ENCODE data around the gene SGMS2.
A peak's percentile ranks its signal among the peaks of the same experiment; 100 is the strongest.
"Not testable (repeated sequence)": the region's sequence is repeated elsewhere in the genome, so short reads cannot be mapped to it uniquely, and the experiment has no call there.

The SGMS2 gene

DNA sequence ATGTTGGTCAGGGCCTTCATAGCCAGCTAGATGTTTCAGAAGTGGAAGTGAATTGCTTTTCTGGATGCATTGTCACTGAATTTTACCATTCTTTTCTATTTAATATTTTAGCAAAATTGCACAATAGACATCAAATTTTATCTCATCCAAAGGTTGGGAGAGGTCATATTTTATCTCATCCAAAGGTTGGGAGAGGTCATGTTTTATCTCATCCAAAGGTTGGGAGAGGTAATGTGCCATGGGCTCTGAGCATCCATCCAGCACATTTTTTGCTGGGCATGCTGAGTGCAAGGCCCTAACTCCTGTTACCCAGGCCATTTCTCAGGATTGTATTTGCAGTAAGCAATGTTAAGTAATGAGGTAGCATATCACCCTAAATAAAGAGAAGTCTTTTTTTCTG lies 91.9 kb downstream of the SGMS2 start:
- DNase-seq, result no peak

GRCh38 chr4:107917500-107917899 lies 92.8 kb downstream of the SGMS2 start:
- DNase-seq, result no peak

DNA sequence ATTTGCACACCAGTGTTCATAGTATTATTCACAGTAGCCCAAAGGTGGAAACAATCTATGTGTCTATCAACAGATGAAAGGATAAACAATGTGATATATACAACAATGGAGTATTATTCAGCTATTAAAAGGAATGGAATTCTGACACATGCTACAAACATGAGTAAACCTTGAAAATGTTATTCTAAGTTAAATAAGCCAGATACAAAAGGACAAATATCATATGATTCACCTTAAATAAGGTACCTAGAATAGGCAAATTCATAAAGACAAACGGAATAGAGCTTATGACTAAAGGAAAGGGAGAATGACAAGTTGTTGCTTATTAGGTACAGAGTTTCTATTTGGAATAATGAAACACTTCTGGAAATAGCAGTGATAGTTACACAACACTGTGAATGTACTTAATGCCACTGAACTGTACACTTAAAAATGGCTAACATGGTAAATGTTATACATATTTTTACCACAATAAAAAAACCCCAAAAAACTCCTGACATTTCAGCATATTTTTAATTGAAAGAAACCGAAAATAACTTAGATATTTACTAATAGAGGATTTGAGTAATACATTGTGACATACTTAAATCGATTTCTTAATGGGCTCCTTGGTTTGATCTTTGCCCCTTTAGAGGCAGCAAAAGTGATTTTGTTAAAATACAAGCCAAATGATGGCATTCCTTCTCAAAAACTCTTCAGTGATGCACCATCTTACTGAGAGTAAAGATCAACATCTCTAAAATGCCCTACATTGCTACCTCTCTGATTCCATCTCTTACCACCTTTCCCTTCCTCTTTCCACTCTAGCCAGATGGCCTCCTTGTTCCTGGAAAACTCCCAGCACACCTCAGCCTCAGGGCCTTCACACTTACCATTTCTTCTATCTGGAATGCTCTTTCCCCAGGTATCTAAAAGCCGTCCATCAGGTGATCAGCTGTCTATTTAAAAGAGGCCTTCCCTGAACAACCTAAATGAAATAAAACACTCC lies 98.0 kb downstream of the SGMS2 start:
- DNase-seq, result no peak

GRCh38 chr4:107925713-107926112 lies 101.0 kb downstream of the SGMS2 start:
- DNase-seq, result not testable (repeated sequence)

- not testable (repeated sequence) for DNase-seq
Observed at GRCh38 chr4:107926875-107927274, 102.1 kb downstream of the SGMS2 start.

DNA sequence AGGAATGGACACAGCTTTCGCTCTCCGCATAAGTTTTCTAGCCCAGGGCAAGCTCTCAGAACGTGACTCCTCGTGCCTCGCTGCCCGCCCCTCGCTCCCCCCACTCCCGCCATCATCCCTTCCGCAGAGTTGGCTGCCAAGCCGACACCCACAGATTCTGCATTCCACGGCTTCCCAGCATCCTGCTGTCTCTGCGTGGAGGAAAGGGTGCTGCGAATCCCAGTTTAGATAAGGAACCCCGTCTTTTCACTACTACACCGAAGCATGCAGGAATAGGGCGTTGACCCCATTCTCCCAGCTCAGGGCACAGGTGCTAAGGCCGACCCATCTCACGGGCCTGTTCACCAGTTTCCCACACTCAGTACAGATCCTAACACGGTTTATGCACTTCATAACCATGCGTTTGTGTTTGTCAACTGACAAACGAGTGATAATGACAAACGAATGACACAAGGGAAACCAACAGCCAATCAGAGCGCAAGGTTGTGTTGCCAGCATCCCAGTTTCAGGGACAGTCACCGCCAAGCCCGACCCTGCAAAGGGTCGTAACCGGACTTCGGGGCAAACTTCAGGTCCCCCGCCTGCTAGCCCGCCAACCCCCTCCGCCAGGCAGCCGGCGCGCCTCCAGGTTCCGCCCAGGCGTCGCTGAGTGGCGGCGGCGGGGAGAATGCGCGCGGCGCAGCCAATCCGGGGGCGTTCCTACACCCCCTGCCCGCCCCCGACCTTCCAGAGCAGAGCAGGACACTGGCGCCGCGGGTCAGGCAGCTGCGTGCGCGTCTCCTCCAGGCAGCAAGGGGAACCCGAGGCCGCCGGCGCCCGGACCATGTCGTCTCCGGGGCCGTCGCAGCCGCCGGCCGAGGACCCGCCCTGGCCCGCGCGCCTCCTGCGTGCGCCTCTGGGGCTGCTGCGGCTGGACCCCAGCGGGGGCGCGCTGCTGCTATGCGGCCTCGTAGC lies 106.4 kb downstream of the SGMS2 start, which contains the start of gene CYP2U1:
TSS of gene CYP2U1 (plus strand) at position 729 of the 954 bp plus-strand sequence. CDS start at position 824, 95 bp downstream.
- peak; percentile 81 for DNase-seq

- DNase-seq, result peak; percentile 1
Observed at GRCh38 chr4:107931775-107932321, 107.1 kb downstream of the SGMS2 start.

DNA sequence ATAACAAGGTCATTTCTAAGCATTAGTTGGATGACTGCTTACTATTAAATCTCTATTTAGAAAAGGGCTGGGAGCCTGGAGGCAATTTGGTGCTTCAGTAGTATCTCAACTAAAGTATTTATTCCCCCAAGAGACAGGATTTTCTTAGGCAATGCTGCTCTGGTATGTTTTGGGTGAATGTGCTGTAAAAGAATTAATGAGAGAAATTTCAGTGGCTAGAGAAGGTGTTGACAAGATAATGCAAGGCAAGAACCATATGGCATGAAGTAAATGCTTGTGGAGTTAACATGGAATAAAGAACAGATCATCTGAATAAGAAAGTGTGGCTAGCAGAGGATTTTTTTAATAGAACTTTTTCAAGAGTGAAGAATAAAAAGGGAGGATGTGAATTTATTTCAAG lies 110.5 kb downstream of the SGMS2 start:
- DNase-seq, result no peak

- DNase-seq, result no peak
Observed at GRCh38 chr4:107937040-107937439, 112.3 kb downstream of the SGMS2 start.

DNA sequence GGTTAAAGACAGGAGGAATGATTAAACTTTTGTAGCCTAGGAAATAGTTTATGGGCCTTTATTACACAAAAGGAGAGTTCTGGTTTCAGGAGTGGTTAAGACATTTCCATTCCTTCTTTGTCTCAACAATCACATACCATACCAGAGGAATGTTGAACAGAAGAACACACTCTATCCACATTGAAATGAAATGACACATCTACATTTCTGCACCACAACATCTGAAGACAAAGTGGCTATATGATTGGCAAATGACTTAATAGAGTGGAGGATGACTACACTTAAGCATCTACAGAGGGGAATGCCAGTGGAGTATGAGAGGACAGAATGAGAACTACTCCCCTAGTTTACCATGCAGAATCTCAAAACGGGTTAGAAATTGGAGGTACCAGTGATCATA lies 114.6 kb downstream of the SGMS2 start:
- no peak for DNase-seq

DNA sequence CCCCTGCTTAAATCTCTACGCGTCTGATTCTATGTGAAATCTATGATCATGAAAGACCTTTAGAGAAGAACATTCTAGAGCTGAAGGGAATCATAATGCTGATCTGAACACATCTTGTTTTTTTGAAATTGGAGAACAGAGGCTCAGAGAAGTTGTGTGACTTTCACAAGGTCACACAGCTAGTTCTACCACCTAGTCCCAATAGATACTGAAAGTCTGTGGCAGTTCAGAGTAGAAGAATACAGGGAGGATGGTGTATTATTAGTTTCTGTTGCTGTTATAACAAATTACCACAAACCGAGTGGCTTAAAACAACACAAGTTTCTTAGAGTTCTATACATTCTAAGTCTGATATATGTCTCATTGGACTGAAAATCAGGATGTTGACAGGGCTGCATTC lies 121.1 kb downstream of the SGMS2 start:
- no peak for DNase-seq

GRCh38 chr4:107950746-107951540 lies 126.2 kb downstream of the SGMS2 start:
- DNase-seq, result no peak

- peak; percentile 56 for DNase-seq
Observed at GRCh38 chr4:107951551-107951950, 126.8 kb downstream of the SGMS2 start.

DNA sequence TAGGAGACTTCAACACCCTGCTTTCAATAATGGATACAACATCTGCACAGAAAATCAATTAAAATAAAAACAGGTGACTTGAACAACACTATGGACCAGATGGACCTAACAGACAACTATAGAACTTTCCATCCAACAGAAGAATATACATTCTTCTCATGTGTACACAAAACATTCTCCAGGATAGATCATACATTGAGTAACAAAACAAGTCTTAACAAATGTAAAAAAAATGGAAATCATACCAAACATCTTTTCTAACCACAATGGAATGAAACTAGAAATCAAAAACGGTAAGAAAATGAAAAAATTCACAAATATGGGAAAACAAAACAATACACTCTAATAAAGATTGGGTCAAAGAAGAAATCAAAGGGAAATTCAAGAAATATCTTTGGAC lies 131.3 kb downstream of the SGMS2 start:
- no peak for DNase-seq
